VCaP (cell line): ENCODE data around the gene MYH16.

ENCODE experiments used
- H3K27ac ChIP-seq: fragments of 450-650 bp; 2 replicates; pipeline ENCODE4 v1.5.1; 2017
- CTCF ChIP-seq: fragments of 450-650 bp; conservative IDR thresholded peaks from 2 replicates; pipeline ENCODE4 v1.5.1; 2017; ENCODE audit warnings: mild to moderate bottlenecking, moderate library complexity

Gene MYH16

DNA sequence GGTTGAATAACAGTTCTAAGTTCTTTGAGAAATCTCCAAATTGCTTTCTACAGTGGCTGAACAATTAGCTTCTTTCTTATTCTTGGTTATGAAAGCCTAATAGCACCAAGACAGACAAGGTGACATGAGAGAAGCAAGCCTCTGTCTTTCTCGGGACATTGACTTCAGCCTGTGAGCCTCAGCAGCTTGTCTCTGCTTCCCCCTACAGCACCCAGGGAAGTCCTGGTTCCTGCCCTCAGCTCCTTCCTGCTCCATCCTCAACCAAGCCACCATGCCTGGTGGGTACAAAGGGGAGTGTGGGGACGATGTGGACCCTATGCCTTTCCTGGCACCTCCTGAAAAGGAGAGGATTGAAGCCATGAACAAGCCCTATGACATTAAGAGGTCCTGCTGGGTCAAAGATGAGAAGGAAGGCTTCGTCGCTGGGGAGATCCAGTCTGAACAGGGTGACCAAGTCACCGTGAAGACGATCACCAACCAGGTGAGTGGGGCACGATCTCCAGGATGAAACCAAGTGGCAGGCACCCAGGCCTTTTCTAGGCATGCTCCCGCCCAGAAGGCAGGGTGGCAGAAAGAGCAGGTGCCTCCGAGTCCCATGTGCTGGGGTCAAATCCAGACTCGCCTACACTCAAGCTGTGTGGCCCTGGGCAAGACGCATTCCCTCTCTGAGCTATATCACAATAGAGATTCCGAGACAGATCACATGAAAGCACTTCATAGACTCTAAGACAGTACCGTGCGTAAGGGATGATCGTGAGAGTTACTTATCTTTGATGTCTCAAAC, 33.9 kb upstream of the MYH16 start:
- no peak overlapping the region for H3K27ac ChIP-seq
- no peak for TF ChIP-seq CTCF

DNA sequence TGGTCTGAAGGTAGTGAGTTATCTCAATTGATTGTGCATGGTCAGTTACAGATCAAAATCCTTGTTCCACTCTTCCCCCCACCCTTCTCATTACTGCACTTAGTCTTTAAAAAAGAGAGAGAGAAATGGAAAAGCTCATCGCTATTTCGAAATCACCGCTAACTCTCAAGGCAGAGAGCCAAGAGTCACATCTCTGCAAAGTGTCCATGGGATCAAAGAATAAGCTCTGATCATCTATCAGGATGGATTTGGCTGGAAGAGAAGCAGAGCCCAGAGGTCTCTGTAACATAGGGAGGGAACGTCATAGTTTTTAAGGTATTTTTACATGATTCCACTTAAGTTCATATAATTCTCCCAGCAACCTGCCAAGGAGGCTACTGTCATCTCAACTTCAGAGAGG, 30.0 kb upstream of the MYH16 start:
- no peak overlapping the region for H3K27ac ChIP-seq
- no peak for TF ChIP-seq CTCF

GRCh38 chr7:99243751-99244337, 28.8 kb upstream of the MYH16 start:
- no peak for TF ChIP-seq CTCF
- H3K27ac ChIP-seq, result no peak overlapping the region

DNA sequence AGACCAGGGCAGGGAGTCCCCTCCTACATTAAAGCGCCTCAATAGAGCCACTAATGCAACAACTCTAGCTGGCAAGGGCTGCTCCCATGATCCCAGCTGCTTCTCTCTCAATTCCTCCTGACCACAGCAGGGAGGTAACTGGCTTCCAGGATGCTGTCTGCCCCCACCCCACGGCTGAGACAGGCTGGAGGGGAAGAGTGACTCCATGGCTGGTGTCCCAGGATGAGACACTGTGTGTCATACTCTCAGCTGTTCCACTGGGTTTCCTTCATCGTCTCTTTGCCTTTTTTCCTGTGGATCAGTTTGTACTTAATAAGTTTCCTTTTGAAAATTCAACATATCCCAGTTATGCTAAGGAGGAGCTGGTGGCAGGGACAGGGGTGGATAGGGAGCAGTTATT, 27.7 kb upstream of the MYH16 start:
- TF ChIP-seq CTCF, result no peak
- H3K27ac ChIP-seq, result no peak overlapping the region

DNA sequence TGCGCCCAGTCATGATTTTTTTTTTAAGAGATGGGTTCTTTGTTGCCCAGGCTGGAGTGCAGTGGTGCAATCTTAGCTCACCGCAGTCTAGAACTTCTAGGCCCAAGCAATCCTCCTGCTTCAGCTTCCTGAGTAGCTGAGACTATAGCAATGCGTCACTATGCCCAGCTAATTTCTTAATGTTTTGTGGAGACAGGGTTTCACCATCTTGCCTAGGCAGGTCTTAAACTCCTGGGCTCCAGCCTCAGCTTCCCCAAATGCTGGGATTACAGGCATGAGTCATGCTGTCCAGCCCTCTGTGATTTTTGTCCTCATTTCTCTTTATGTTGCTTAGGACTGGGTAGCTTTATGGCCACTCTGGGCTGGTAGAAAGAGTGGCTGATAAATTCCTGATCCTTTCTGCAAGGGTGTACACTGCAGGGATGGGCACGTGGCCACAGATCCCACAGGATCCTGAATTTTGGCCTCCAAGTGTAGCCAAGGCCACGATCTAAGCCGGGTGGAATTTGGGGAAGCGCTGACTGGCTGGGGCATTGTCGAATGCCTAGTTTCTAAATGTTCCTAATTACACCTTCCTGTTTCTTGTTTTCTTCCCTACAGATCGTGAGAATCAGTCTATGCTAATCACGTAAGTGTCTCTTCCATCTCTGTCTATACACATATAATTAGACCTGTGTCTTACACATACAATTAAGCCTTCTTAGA, 24.1 kb upstream of the MYH16 start:
- TF ChIP-seq CTCF, result no peak
- H3K27ac ChIP-seq, result no peak overlapping the region

DNA sequence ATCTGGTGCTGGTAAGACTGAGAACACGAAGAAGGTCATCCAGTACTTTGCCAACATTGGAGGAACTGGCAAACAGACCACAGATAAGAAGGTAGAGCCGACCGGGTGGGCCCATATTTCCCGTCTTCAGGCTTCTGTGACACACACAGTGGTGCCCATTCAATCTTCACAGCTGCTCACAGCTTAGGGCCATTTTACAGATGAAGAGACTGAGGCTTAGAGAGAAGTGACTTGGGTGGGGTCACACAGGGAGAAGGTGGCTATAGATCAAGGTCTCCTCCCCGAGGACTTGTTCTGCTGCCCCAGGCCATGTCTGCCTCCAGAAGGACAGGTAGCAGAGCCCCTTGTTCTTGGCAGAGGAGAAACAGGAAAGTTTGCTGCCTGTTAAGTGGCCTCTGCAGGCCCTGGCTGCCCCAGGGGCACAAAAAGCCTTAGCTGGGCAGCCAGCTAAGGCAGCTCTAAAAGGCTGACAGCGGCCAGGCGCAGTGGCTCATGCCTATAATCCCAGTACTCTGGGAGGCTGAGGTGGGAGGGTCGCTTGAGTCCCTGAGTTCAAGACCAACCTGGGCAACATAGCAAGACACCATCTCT, 22.6 kb upstream of the MYH16 start:
- no peak overlapping the region for H3K27ac ChIP-seq
- TF ChIP-seq CTCF, result no peak
